Measurements from ENCODE around the gene SSH2. TPM values are rescaled to one million over a fixed set of nuclear protein-coding genes. Genes with fewer than 3 reads are reported as not detected.

Gene SSH2
- total RNA-seq, 1 experiment from 2014 or later, result 45.1 TPM

DNA sequence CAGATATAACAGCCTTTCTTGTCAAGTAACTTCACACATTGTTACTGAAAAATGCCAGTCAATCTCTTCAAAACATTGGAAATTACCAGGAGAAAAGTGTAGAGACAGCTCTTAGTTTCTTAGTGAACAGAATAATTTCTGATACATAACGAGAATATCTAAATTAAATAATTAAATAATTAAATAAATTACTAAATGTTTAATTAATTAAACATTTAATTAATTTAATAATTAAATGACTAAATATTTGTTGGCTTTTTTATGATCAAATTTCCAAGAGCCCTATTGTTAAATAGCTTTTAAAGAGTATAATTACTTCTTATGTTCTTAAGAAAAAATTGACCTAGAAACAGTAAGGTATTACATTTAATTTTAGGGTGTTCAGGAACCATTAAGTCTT lies 129.6 kb downstream of the SSH2 start:
- BruUV-seq (replicated peaks), result no TSS peak

GRCh38 chr17:29796652-29797051 lies 133.4 kb downstream of the SSH2 start:
- Histone ChIP-seq H3K36me3 (ENCODE audit: low read depth) (no peaks in the 10 kb centered on the region), H3K27me3 (ENCODE audit: insufficient read depth, low read depth) (no peaks in the 10 kb centered on the region), H3K27ac (no peak overlapping the region), H3K4me2 (no peak overlapping the region), H4K20me1 (ENCODE audit: insufficient read depth) (no peaks in the 10 kb centered on the region), H3K9me3 (ENCODE audit: insufficient read depth, low read depth) (no peaks in the 10 kb centered on the region), H3K9me2 (ENCODE audit: insufficient read depth) (no peaks in the 10 kb centered on the region), H2AFZ (no peak overlapping the region), H3K4me1 (replicated peaks; ENCODE audit: insufficient read depth) (no peaks in the 10 kb centered on the region), H3K79me2 (ENCODE audit: low read depth) (no peaks in the 10 kb centered on the region), H3F3A (ENCODE audit: insufficient read depth, low read depth) (no peaks in the 10 kb centered on the region), H3K4me3 (no peak overlapping the region)
- no peak for DNase-seq
- intact Hi-C loops (cut with micrococcal nuclease; ENCODE audit: unreplicated experiment), result no loop called here
- TF ChIP-seq, protein P1, sequence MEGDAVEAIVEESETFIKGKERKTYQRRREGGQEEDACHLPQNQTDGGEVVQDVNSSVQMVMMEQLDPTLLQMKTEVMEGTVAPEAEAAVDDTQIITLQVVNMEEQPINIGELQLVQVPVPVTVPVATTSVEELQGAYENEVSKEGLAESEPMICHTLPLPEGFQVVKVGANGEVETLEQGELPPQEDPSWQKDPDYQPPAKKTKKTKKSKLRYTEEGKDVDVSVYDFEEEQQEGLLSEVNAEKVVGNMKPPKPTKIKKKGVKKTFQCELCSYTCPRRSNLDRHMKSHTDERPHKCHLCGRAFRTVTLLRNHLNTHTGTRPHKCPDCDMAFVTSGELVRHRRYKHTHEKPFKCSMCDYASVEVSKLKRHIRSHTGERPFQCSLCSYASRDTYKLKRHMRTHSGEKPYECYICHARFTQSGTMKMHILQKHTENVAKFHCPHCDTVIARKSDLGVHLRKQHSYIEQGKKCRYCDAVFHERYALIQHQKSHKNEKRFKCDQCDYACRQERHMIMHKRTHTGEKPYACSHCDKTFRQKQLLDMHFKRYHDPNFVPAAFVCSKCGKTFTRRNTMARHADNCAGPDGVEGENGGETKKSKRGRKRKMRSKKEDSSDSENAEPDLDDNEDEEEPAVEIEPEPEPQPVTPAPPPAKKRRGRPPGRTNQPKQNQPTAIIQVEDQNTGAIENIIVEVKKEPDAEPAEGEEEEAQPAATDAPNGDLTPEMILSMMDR (conservative IDR thresholded peaks at IDR 0.05), result no peak
- no peak for TF ChIP-seq EZH2 (IDR thresholded peaks at IDR 0.05; ENCODE audit: low read depth)
- CTCF ChIA-PET, result no interaction called here
- BruUV-seq (replicated peaks), result no TSS peak
- POLR2A ChIA-PET (ENCODE audit: unreplicated experiment), result interaction anchor here (0.6 kb wide), 1 partner anchor 173 kb away, joined by 6 read pairs; no protein-coding TSS in a partner anchor

More for the DNA sequence above, 129.6 kb downstream of the SSH2 start:
- ChIA-PET POLR2A (ENCODE audit: unreplicated experiment) (interaction anchor here (0.6 kb wide), 1 partner anchor 155 kb away, joined by 4 read pairs; no protein-coding TSS in a partner anchor), CTCF (interaction anchor here (0.6 kb wide), 1 partner anchor 161 kb away, joined by 3 read pairs; no protein-coding TSS in a partner anchor)
- no peaks in the 10 kb centered on the region for H3K79me2 ChIP-seq (ENCODE audit: low read depth)
- no peaks in the 10 kb centered on the region for H3K9me3 ChIP-seq (ENCODE audit: insufficient read depth, low read depth)
- H3K4me3 ChIP-seq, result no peak overlapping the region
- DNase-seq, result no peak
- TF ChIP-seq, protein P1 (conservative IDR thresholded peaks at IDR 0.05), result no peak
- no peak for TF ChIP-seq EZH2 (IDR thresholded peaks at IDR 0.05; ENCODE audit: low read depth)
- H3K27ac ChIP-seq, result no peak overlapping the region
- no peaks in the 10 kb centered on the region for H3K9me2 ChIP-seq (ENCODE audit: insufficient read depth)
- H4K20me1 ChIP-seq (ENCODE audit: insufficient read depth), result no peaks in the 10 kb centered on the region
- intact Hi-C loops (cut with micrococcal nuclease; ENCODE audit: unreplicated experiment), result no loop called here
- no peak overlapping the region for H3K4me2 ChIP-seq
- no peak overlapping the region for H2AFZ ChIP-seq
- no peaks in the 10 kb centered on the region for H3K36me3 ChIP-seq (ENCODE audit: low read depth)
- no peaks in the 10 kb centered on the region for H3F3A ChIP-seq (ENCODE audit: insufficient read depth, low read depth)
- H3K27me3 ChIP-seq (ENCODE audit: insufficient read depth, low read depth), result no peaks in the 10 kb centered on the region
- no peaks in the 10 kb centered on the region for H3K4me1 ChIP-seq (replicated peaks; ENCODE audit: insufficient read depth)

- CTCF ChIA-PET, result no interaction called here
Observed at GRCh38 chr17:29793501-29793900, 136.5 kb downstream of the SSH2 start.

More at GRCh38 chr17:29793501-29793900, 136.5 kb downstream of the SSH2 start:
- Histone ChIP-seq H3F3A (ENCODE audit: insufficient read depth, low read depth) (no peaks in the 10 kb centered on the region), H3K4me2 (no peak overlapping the region), H3K36me3 (ENCODE audit: low read depth) (no peaks in the 10 kb centered on the region), H3K27me3 (ENCODE audit: insufficient read depth, low read depth) (no peaks in the 10 kb centered on the region), H3K9me3 (ENCODE audit: insufficient read depth, low read depth) (no peaks in the 10 kb centered on the region), H2AFZ (no peak overlapping the region), H3K4me3 (no peak overlapping the region), H4K20me1 (ENCODE audit: insufficient read depth) (no peaks in the 10 kb centered on the region), H3K79me2 (ENCODE audit: low read depth) (no peaks in the 10 kb centered on the region), H3K4me1 (replicated peaks; ENCODE audit: insufficient read depth) (no peaks in the 10 kb centered on the region), H3K27ac (no peak overlapping the region), H3K9me2 (ENCODE audit: insufficient read depth) (no peaks in the 10 kb centered on the region)
- BruUV-seq (replicated peaks), result no TSS peak
- POLR2A ChIA-PET (ENCODE audit: unreplicated experiment), result no interaction called here
- TF ChIP-seq, protein P1 (conservative IDR thresholded peaks at IDR 0.05), result no peak
- TF ChIP-seq EZH2 (IDR thresholded peaks at IDR 0.05; ENCODE audit: low read depth), result no peak
- no peak for DNase-seq
- intact Hi-C loops (cut with micrococcal nuclease; ENCODE audit: unreplicated experiment), result no loop called here
